Panc1 (cell line): ENCODE data around the gene NFIC. TPM values are rescaled to one million over a fixed set of nuclear protein-coding genes. Genes with fewer than 3 reads are reported as not detected.

Source experiments
- ATAC-seq: fragments of 200-7000 bp; cut with Tn5 transposase; 2 replicates; pipeline ENCODE4 v1.9.1; 2020; ENCODE audit warnings: mild to moderate bottlenecking, moderate library complexity
- BruUV-seq: library from RNA; stranded (reverse); fragments of 400-500 nt; replicated peaks from 2 replicates; lab custom pipeline; 2021; lab: Mats Ljungman, UMichigan
- CTCF ChIA-PET: fragments of 300-600 bp; sonication (Branson Sonifier 250); formaldehyde crosslinking; loops from one replicate; lab custom pipeline; 2022; ENCODE audit warnings: antibody characterized with exemption; lab: Charles Lee
- POLR2A ChIA-PET: fragments of 300-600 bp; sonication (Branson Sonifier 250); formaldehyde crosslinking; loops from one replicate; lab custom pipeline; 2022; ENCODE audit warnings: antibody characterized with exemption; lab: Charles Lee
- DNase-seq: peaks from one replicate; pipeline ENCODE4 v3.0.0-alpha.2; 2010; ENCODE audit warnings: low read depth, low spot score
- H3K27ac ChIP-seq: 2 replicates; pipeline ENCODE4 v1.5.1; 2011; ENCODE audit warnings: mild to moderate bottlenecking, low read length, inconsistent platforms
- H3K27me3 ChIP-seq: fragments of 200-500 bp; sonication (Bioruptor generic); 2 replicates; pipeline ENCODE4 v1.6.0; 2014; ENCODE audit warnings: low read length, inconsistent platforms; ENCODE audit not compliant: control insufficient read depth, insufficient read depth
- H3K36me3 ChIP-seq: fragments of 200-500 bp; sonication (Bioruptor generic); 2 replicates; pipeline ENCODE4 v1.5.1; 2014; ENCODE audit warnings: inconsistent platforms, mild to moderate bottlenecking, low read length, moderate library complexity; ENCODE audit not compliant: control insufficient read depth, insufficient read depth
- H3K4me1 ChIP-seq: 2 replicates; pipeline ENCODE4 v1.5.1; 2011; ENCODE audit warnings: inconsistent platforms, mild to moderate bottlenecking, low read length, moderate library complexity; ENCODE audit not compliant: control insufficient read depth, insufficient read depth
- H3K4me3 ChIP-seq, 2 experiments: 2 replicates each; pipeline ENCODE4 v1.5.1; 2011 to 2012; ENCODE audit warnings: low read depth in 2 of 2, low read length in 2 of 2, mild to moderate bottlenecking in 2 of 2, inconsistent platforms in 1 of 2, moderate library complexity in 1 of 2
- H3K9me3 ChIP-seq: fragments of 200-500 bp; sonication (Bioruptor generic); 2 replicates; pipeline ENCODE4 v1.5.1; 2014; ENCODE audit warnings: low read depth, mild to moderate bottlenecking, inconsistent platforms, low read length, moderate library complexity; ENCODE audit not compliant: control insufficient read depth, insufficient read depth
- CTCF ChIP-seq: fragments of 450-650 bp; IDR thresholded peaks from 2 replicates; pipeline ENCODE4 v1.5.1; 2017; ENCODE audit warnings: mild to moderate bottlenecking
- POLR2AphosphoS5 ChIP-seq: IDR thresholded peaks from 2 replicates; pipeline ENCODE4 v1.6.1; 2012; ENCODE audit warnings: mild to moderate bottlenecking, low read depth, low read length, moderate library complexity
- REST ChIP-seq, 2 experiments: IDR thresholded peaks; 2 replicates each; pipeline ENCODE4 v1.6.1; 2011 to 2012; ENCODE audit warnings: low read depth in 2 of 2, control low read depth in 1 of 2, low read length in 1 of 2, mild to moderate bottlenecking in 1 of 2, moderate library complexity in 1 of 2; ENCODE audit not compliant: insufficient read depth in 1 of 2
- SIN3A ChIP-seq: IDR thresholded peaks from 2 replicates; pipeline ENCODE4 v1.6.1; 2012; ENCODE audit warnings: low read depth, mild to moderate bottlenecking, low read length, moderate library complexity, borderline replicate concordance; ENCODE audit not compliant: insufficient read depth
- TCF7L2 ChIP-seq: IDR thresholded peaks from 2 replicates; pipeline ENCODE4 v1.6.1; 2011; ENCODE audit warnings: mild to moderate bottlenecking, low read depth, low read length, inconsistent platforms
- in situ Hi-C: cut with HindIII; loops from 2 replicates; pipeline ENCODE4 v1.10.0; 2016; ENCODE audit warnings: low sequenced_read_pairs, low pct_unique_long_range_greater_than_20kb
- intact Hi-C: fragments of 100-400 bp; cut with micrococcal nuclease; formaldehyde crosslinking; loops from one replicate; pipeline ENCODE4 v1.10.0; 2022; ENCODE audit not compliant: unreplicated experiment
- total RNA-seq: library from RNA; stranded (reverse); gene quantifications from one replicate; pipeline ENCODE4 v1.2.1, GENCODE V29; 2021; ENCODE audit not compliant: unreplicated experiment

Gene NFIC
- total RNA-seq, 1 experiment from 2014 or later: 120 TPM

DNA sequence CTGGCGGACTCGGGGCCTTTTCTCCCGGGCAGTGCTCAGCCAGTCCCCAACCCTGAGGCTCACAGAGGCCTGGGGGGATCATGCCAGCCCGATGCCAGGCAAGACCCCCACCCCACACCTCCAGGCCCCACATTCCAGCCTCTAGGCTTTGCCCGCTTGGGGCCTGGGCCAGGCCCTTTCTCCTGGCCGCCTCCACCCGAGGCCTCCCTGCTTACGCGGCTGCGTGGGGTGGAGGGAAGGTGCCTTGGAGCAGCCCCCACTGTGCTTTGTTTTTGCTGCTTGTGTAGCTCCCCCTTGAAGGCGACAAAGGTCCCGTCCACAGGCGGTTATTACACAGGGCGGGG is 75.6 kb downstream of the NFIC start:
- DNase-seq: no peak
- ChIA-PET CTCF (no interaction called here), POLR2A (no interaction called here)
- H3K9me3 ChIP-seq: no peaks in the 10 kb centered on the region
- BruUV-seq: no TSS peak
- intact Hi-C loops: no loop called here
- no peak for ATAC-seq
- no peaks in the 10 kb centered on the region for H3K4me1 ChIP-seq
- TF ChIP-seq POLR2AphosphoS5 (no peak), CTCF (no peak), REST (IDR thresholded peaks at IDR 0.05; ENCODE audit: insufficient read depth in 1 of 2, low read depth in 2 of 2, low read length in 1 of 2) (no peak), SIN3A (no peak), TCF7L2 (no peak)
- H3K27ac ChIP-seq: no peak overlapping the region
- H3K36me3 ChIP-seq: peaks cover 3% of the 10 kb centered on the region; the same call in 1 of the 2 replicates
- in situ Hi-C loops: no loop called here
- H3K27me3 ChIP-seq: no peaks in the 10 kb centered on the region
- H3K4me3 ChIP-seq: no peak overlapping the region

GRCh38 chr19:3442487-3443071 is 76.2 kb downstream of the NFIC start:
- TF ChIP-seq CTCF (no peak), POLR2AphosphoS5 (no peak), SIN3A (no peak), REST (IDR thresholded peaks at IDR 0.05; ENCODE audit: insufficient read depth in 1 of 2, low read depth in 2 of 2, low read length in 1 of 2) (no peak), TCF7L2 (no peak)
- ChIA-PET POLR2A (no interaction called here), CTCF (no interaction called here)
- Histone ChIP-seq H3K4me1 (no peaks in the 10 kb centered on the region), H3K9me3 (no peaks in the 10 kb centered on the region), H3K4me3 (no peak overlapping the region), H3K36me3 (peaks cover 3% of the 10 kb centered on the region; the same call in 1 of the 2 replicates), H3K27me3 (no peaks in the 10 kb centered on the region), H3K27ac (no peak overlapping the region)
- no TSS peak for BruUV-seq
- DNase-seq: no peak
- intact Hi-C loops (no loop called here), in situ Hi-C loops (no loop called here)
- no peak for ATAC-seq
